Measurements from ENCODE around the gene COQ6.
"Not testable (repeated sequence)": the region's sequence is repeated elsewhere in the genome, so short reads cannot be mapped to it uniquely, and the experiment has no call there.

The COQ6 gene

GRCh38 chr14:73977896-73978295 is 27.8 kb downstream of the COQ6 start:
- Histone ChIP-seq H3K27me3 (ENCODE audit: control insufficient read depth, insufficient read depth, low read length) (no peaks in the 10 kb centered on the region), H3K9ac (ENCODE audit: low read length) (no peak overlapping the region), H3K4me3 (ENCODE audit: low read depth, low read length) (no peak overlapping the region), H3K36me3 (ENCODE audit: control insufficient read depth, insufficient read depth, low read length) (peaks cover 27% of the 10 kb centered on the region), H3K9me3 (ENCODE audit: control insufficient read depth, insufficient read depth, low read depth, low read length) (no peaks in the 10 kb centered on the region), H3K27ac (ENCODE audit: low read depth, low read length) (no peak overlapping the region), H3K4me1 (ENCODE audit: control insufficient read depth, insufficient read depth, low read length) (no peaks in the 10 kb centered on the region)

- Histone ChIP-seq H3K27ac (ENCODE audit: low read depth, low read length) (no peak overlapping the region), H3K9me3 (ENCODE audit: control insufficient read depth, insufficient read depth, low read depth, low read length) (no peaks in the 10 kb centered on the region), H3K9ac (ENCODE audit: low read length) (no peak overlapping the region), H3K4me3 (ENCODE audit: low read depth, low read length) (no peak overlapping the region), H3K36me3 (ENCODE audit: control insufficient read depth, insufficient read depth, low read length) (peaks cover 20% of the 10 kb centered on the region), H3K4me1 (ENCODE audit: control insufficient read depth, insufficient read depth, low read length) (no peaks in the 10 kb centered on the region), H3K27me3 (ENCODE audit: control insufficient read depth, insufficient read depth, low read length) (no peaks in the 10 kb centered on the region)
Measured at GRCh38 chr14:73988065-73988464, 38.0 kb downstream of the COQ6 start.

DNA sequence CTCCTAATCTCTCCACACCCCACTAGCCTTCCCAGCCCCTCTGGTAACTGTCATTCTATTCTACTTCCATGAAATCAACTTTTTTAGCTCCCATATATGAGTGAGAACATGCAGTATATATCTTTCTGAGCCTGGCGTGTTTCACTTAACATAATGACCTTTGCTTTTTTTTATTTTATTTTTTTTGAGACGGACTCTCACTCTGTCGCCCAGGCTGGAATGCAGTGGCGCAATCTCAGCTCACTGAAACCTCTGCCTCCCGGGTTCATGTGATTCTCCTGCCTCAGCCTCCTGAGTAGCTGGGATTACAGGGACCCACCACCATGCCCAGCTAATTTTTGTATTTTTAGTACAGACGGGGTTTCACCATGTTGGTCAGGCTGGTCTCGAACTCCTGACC is 38.6 kb downstream of the COQ6 start:
- H3K4me1 ChIP-seq (ENCODE audit: control insufficient read depth, insufficient read depth, low read length); H3K27me3 ChIP-seq (ENCODE audit: control insufficient read depth, insufficient read depth, low read length); H3K4me3 ChIP-seq (ENCODE audit: low read depth, low read length); H3K9ac ChIP-seq (ENCODE audit: low read length); H3K9me3 ChIP-seq (ENCODE audit: control insufficient read depth, insufficient read depth, low read depth, low read length); H3K27ac ChIP-seq (ENCODE audit: low read depth, low read length): not testable (repeated sequence)
- H3K36me3 ChIP-seq (ENCODE audit: control insufficient read depth, insufficient read depth, low read length): peaks cover 20% of the 10 kb centered on the region

DNA sequence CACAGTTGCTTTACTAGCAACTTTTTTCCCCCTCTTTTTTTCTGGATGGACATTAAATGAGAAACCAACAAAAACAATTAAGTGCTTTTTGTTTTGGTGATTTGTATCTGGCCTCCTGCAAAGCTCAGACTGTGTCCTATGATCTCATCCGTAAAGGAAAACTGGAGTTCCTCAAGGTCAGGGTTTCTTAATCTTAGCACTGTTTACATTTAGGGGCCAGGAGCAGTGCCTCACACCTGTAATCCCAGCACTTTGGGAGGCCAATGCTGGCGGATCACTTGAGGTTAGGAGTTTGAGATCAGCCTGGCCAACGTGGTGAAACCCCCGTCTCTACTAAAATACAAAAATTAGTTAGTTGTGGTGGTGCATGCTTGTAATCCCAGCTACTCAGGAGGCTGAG is 41.0 kb downstream of the COQ6 start:
- Histone ChIP-seq H3K4me1 (ENCODE audit: control insufficient read depth, insufficient read depth, low read length) (no peaks in the 10 kb centered on the region), H3K36me3 (ENCODE audit: control insufficient read depth, insufficient read depth, low read length) (peaks cover 15% of the 10 kb centered on the region), H3K27me3 (ENCODE audit: control insufficient read depth, insufficient read depth, low read length) (no peaks in the 10 kb centered on the region), H3K9me3 (ENCODE audit: control insufficient read depth, insufficient read depth, low read depth, low read length) (no peaks in the 10 kb centered on the region), H3K9ac (ENCODE audit: low read length) (no peak overlapping the region), H3K4me3 (ENCODE audit: low read depth, low read length) (no peak overlapping the region), H3K27ac (ENCODE audit: low read depth, low read length) (no peak overlapping the region)

GRCh38 chr14:73994926-73995325 is 44.8 kb downstream of the COQ6 start:
- H3K4me1 ChIP-seq (ENCODE audit: control insufficient read depth, insufficient read depth, low read length); H3K9ac ChIP-seq (ENCODE audit: low read length); H3K4me3 ChIP-seq (ENCODE audit: low read depth, low read length); H3K27me3 ChIP-seq (ENCODE audit: control insufficient read depth, insufficient read depth, low read length); H3K9me3 ChIP-seq (ENCODE audit: control insufficient read depth, insufficient read depth, low read depth, low read length); H3K36me3 ChIP-seq (ENCODE audit: control insufficient read depth, insufficient read depth, low read length); H3K27ac ChIP-seq (ENCODE audit: low read depth, low read length): not testable (repeated sequence)

GRCh38 chr14:73995977-73996378 is 45.9 kb downstream of the COQ6 start:
- Histone ChIP-seq H3K27ac (ENCODE audit: low read depth, low read length) (no peak overlapping the region), H3K27me3 (ENCODE audit: control insufficient read depth, insufficient read depth, low read length) (no peaks in the 10 kb centered on the region), H3K4me3 (ENCODE audit: low read depth, low read length) (no peak overlapping the region), H3K9me3 (ENCODE audit: control insufficient read depth, insufficient read depth, low read depth, low read length) (no peaks in the 10 kb centered on the region), H3K4me1 (ENCODE audit: control insufficient read depth, insufficient read depth, low read length) (no peaks in the 10 kb centered on the region), H3K9ac (ENCODE audit: low read length) (no peak overlapping the region), H3K36me3 (ENCODE audit: control insufficient read depth, insufficient read depth, low read length) (peaks cover 6% of the 10 kb centered on the region; the same call in 1 of the 2 replicates)

- Histone ChIP-seq H3K4me3 (ENCODE audit: low read depth, low read length) (no peak overlapping the region), H3K9me3 (ENCODE audit: control insufficient read depth, insufficient read depth, low read depth, low read length) (no peaks in the 10 kb centered on the region), H3K4me1 (ENCODE audit: control insufficient read depth, insufficient read depth, low read length) (no peaks in the 10 kb centered on the region), H3K27ac (ENCODE audit: low read depth, low read length) (no peak overlapping the region), H3K27me3 (ENCODE audit: control insufficient read depth, insufficient read depth, low read length) (no peaks in the 10 kb centered on the region), H3K9ac (ENCODE audit: low read length) (no peak overlapping the region), H3K36me3 (ENCODE audit: control insufficient read depth, insufficient read depth, low read length) (peaks cover 6% of the 10 kb centered on the region; the same call in 1 of the 2 replicates)
Measured at GRCh38 chr14:73996731-73997107, 46.6 kb downstream of the COQ6 start.

- H3K4me1 ChIP-seq (ENCODE audit: control insufficient read depth, insufficient read depth, low read length): no peaks in the 10 kb centered on the region
Measured at GRCh38 chr14:73997108-73997943, 47.2 kb downstream of the COQ6 start.

DNA sequence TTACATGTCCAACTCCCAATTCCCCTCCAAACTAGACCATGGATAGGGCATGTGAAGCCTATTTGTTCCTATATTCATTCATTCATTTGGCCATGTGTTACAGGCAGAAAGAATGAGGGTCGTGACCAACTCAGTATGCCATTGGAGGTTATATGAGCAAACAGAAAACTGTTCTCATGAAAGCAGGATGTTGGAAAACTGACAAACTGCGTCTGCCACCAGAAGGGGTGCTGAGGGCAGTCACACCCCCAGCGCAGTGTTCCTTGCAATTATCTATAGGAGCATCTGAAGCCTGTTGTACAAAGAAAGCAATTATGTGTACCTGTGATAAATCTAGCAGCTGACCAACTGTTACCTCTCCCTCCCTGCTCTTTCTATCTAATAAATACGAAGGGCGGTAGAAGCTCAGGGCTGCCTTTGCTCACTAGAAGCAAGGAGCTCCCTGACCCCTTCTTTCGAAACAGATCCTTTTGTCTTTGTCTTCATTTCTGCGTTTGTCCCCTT is 47.9 kb downstream of the COQ6 start:
- no peaks in the 10 kb centered on the region for H3K4me1 ChIP-seq (ENCODE audit: control insufficient read depth, insufficient read depth, low read length)
- H3K27me3 ChIP-seq (ENCODE audit: control insufficient read depth, insufficient read depth, low read length): no peaks in the 10 kb centered on the region
- no peak overlapping the region for H3K9ac ChIP-seq (ENCODE audit: low read length)
- H3K27ac ChIP-seq (ENCODE audit: low read depth, low read length): no peak overlapping the region
- H3K4me3 ChIP-seq (ENCODE audit: low read depth, low read length): no peak overlapping the region
- no peaks in the 10 kb centered on the region for H3K9me3 ChIP-seq (ENCODE audit: control insufficient read depth, insufficient read depth, low read depth, low read length)
- H3K36me3 ChIP-seq (ENCODE audit: control insufficient read depth, insufficient read depth, low read length): peaks cover 6% of the 10 kb centered on the region

More at GRCh38 chr14:73997108-73997943, 47.2 kb downstream of the COQ6 start:
- Histone ChIP-seq H3K36me3 (ENCODE audit: control insufficient read depth, insufficient read depth, low read length) (peaks cover 6% of the 10 kb centered on the region; the same call in 1 of the 2 replicates), H3K9ac (ENCODE audit: low read length) (no peak overlapping the region), H3K4me3 (ENCODE audit: low read depth, low read length) (no peak overlapping the region), H3K9me3 (ENCODE audit: control insufficient read depth, insufficient read depth, low read depth, low read length) (no peaks in the 10 kb centered on the region), H3K27me3 (ENCODE audit: control insufficient read depth, insufficient read depth, low read length) (no peaks in the 10 kb centered on the region), H3K27ac (ENCODE audit: low read depth, low read length) (no peak overlapping the region)

GRCh38 chr14:73998726-73999125 is 48.6 kb downstream of the COQ6 start:
- no peak overlapping the region for H3K4me3 ChIP-seq (ENCODE audit: low read depth, low read length)
- no peaks in the 10 kb centered on the region for H3K9me3 ChIP-seq (ENCODE audit: control insufficient read depth, insufficient read depth, low read depth, low read length)
- no peaks in the 10 kb centered on the region for H3K27me3 ChIP-seq (ENCODE audit: control insufficient read depth, insufficient read depth, low read length)
- no peaks in the 10 kb centered on the region for H3K4me1 ChIP-seq (ENCODE audit: control insufficient read depth, insufficient read depth, low read length)
- H3K9ac ChIP-seq (ENCODE audit: low read length): no peak overlapping the region
- no peak overlapping the region for H3K27ac ChIP-seq (ENCODE audit: low read depth, low read length)
- H3K36me3 ChIP-seq (ENCODE audit: control insufficient read depth, insufficient read depth, low read length): peaks cover 6% of the 10 kb centered on the region

- not testable (repeated sequence) for H3K9ac ChIP-seq (ENCODE audit: low read length); H3K9me3 ChIP-seq (ENCODE audit: control insufficient read depth, insufficient read depth, low read depth, low read length); H3K4me3 ChIP-seq (ENCODE audit: low read depth, low read length); H3K27ac ChIP-seq (ENCODE audit: low read depth, low read length); H3K4me1 ChIP-seq (ENCODE audit: control insufficient read depth, insufficient read depth, low read length); H3K27me3 ChIP-seq (ENCODE audit: control insufficient read depth, insufficient read depth, low read length); H3K36me3 ChIP-seq (ENCODE audit: control insufficient read depth, insufficient read depth, low read length)
Measured at GRCh38 chr14:74005664-74006063, 55.6 kb downstream of the COQ6 start.

Measured in HUES6 (cell line).